Esophagus muscularis mucosa (tissue), 3 donors: ENCODE results near the gene HLA-F.

ENCODE experiments used
- CTCF ChIP-seq, 3 experiments: fragments of 200-600 bp in 2 of 3; fragments of 450-650 bp in 1 of 3; sonication (generic) in 2 of 3; IDR thresholded peaks; one replicate each; pipeline ENCODE4 v1.5.1; 2017 to 2019; ENCODE audit warnings: antibody characterized with exemption in 3 of 3, mild to moderate bottlenecking in 2 of 3, moderate library complexity in 1 of 3
- POLR2A ChIP-seq: fragments of 450-650 bp; IDR thresholded peaks from one replicate; pipeline ENCODE4 v1.6.1; 2017; ENCODE audit warnings: antibody characterized with exemption, moderate library complexity, mild to moderate bottlenecking, low read depth
- POLR2AphosphoS5 ChIP-seq, 2 donors: sonication (generic); formaldehyde crosslinking; IDR thresholded peaks; one replicate each; pipeline ENCODE4 v1.6.1; 2017; ENCODE audit warnings: antibody characterized with exemption in 2 of 2

DNA sequence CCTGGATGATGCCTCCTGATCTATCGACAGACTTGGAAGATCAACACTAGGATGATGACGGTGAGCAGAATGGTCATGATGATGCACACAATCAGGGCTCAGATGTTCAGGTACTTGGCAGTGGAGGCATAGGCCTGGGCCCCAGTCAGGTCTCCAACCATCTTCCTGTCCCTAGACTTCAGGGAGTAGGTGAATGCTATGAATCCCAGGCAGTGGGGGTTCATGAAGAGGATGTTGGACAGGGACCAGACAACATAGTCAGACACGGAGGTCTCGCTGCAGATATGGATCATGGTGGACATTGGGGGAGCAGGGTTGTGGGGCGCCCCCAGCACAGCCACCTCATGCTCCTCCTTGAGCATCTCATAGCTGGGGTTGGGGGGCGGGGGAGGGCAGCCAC lies 27.5 kb downstream of the HLA-F start:
- TF ChIP-seq CTCF (IDR thresholded peaks at IDR 0.05): no peak
- no peak for TF ChIP-seq POLR2AphosphoS5 (IDR thresholded peaks at IDR 0.05)
- no peak for TF ChIP-seq POLR2A
